ENCODE results near the gene NELFE. TPM values are rescaled to one million over a fixed set of nuclear protein-coding genes. Genes with fewer than 3 reads are reported as not detected.
A peak's percentile ranks its signal among the peaks of the same experiment; 100 is the strongest.

Gene NELFE
- total and polyA plus RNA-seq, 2 of the 13 experiments (the other 11 are each of a cell fraction or from before 2014, with no cell fraction given), result 51.3 to 69.8 TPM

DNA sequence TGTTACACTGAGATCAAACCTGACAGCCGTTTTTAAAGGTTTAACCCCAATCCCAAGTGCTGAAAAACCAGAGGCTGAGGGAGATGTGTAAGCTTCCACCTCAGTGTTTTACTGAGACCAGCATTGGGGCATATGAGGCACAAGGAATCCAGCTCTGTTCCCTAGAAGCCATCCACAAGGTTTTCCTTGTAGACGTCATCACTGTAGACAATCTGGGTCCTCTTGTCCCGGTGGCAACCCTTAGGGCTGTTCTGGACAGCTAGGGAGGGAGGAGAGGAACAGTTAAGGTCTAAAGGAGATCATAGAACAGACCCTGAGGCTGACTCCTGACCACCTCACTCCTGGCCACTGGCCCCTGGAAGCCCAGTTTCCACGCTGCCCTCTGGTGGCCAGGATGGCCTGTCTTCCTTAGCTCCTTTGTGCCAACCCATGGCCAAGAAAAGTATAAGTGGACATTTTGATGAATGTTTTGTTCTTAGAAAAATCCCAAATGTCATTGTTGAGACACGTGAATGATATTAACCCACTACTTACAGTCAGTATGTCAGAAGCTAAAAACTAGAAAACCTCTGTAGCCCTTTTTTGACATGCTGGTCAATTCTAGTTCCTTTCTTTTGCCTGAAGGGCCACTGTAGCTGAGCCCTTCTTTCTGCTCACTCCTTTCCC is 6.5 kb downstream of the NELFE start (continued):
- TF ChIP-seq, protein P1, sequence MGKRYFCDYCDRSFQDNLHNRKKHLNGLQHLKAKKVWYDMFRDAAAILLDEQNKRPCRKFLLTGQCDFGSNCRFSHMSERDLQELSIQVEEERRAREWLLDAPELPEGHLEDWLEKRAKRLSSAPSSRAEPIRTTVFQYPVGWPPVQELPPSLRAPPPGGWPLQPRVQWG (CRISPR knock-in tag; IDR thresholded peaks at IDR 0.05; ENCODE audit: borderline replicate concordance, low read depth), result no peak
- TF ChIP-seq IRX3 (CRISPR knock-in tag; IDR thresholded peaks at IDR 0.05; ENCODE audit: borderline replicate concordance, low read depth), result no peak
- TF ChIP-seq KAT8 (CRISPR knock-in tag; IDR thresholded peaks at IDR 0.05), result peak; percentile 59; the same call in 1 of the 2 replicates
- TF ChIP-seq MIER2 (CRISPR knock-in tag; IDR thresholded peaks at IDR 0.05), result peak; percentile 50; the same call in 1 of the 2 replicates
- no peak for TF ChIP-seq ZMYM4 (CRISPR knock-in tag; IDR thresholded peaks at IDR 0.05)
- TF ChIP-seq PITX1 (CRISPR knock-in tag; IDR thresholded peaks at IDR 0.05), result no peak
- TF ChIP-seq, protein P2, sequence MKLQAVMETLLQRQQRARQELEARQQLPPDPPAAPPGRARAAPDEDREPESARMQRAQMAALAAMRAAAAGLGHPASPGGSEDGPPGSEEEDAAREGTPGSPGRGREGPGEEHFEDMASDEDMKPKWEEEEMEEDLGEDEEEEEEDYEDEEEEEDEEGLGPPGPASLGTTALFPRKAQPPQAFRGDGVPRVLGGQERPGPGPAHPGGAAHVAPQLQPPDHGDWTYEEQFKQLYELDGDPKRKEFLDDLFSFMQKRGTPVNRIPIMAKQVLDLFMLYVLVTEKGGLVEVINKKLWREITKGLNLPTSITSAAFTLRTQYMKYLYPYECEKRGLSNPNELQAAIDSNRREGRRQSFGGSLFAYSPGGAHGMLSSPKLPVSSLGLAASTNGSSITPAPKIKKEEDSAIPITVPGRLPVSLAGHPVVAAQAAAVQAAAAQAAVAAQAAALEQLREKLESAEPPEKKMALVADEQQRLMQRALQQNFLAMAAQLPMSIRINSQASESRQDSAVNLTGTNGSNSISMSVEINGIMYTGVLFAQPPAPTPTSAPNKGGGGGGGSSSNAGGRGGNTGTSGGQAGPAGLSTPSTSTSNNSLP (IDR thresholded peaks at IDR 0.05; ENCODE audit: low read depth, low read length), result no peak
- TF ChIP-seq RBAK (CRISPR knock-in tag; IDR thresholded peaks at IDR 0.05), result no peak
- TF ChIP-seq ZFP36 (IDR thresholded peaks at IDR 0.05; ENCODE audit: borderline replicate concordance, low read depth, low read length, partially characterized antibody), result no peak
- TF ChIP-seq ZNF3 (CRISPR knock-in tag; IDR thresholded peaks at IDR 0.05), result no peak
- TF ChIP-seq ZNF83 (CRISPR knock-in tag; IDR thresholded peaks at IDR 0.05; ENCODE audit: borderline replicate concordance), result no peak
- no peak for TF ChIP-seq ZNF775 (CRISPR knock-in tag; IDR thresholded peaks at IDR 0.05; ENCODE audit: borderline replicate concordance)
- TF ChIP-seq, protein P3, sequence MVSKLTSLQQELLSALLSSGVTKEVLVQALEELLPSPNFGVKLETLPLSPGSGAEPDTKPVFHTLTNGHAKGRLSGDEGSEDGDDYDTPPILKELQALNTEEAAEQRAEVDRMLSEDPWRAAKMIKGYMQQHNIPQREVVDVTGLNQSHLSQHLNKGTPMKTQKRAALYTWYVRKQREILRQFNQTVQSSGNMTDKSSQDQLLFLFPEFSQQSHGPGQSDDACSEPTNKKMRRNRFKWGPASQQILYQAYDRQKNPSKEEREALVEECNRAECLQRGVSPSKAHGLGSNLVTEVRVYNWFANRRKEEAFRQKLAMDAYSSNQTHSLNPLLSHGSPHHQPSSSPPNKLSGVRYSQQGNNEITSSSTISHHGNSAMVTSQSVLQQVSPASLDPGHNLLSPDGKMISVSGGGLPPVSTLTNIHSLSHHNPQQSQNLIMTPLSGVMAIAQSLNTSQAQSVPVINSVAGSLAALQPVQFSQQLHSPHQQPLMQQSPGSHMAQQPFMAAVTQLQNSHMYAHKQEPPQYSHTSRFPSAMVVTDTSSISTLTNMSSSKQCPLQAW (CRISPR knock-in tag; IDR thresholded peaks at IDR 0.05), result no peak; the same call in 1 of the 2 replicates
- TF ChIP-seq ZNF224 (CRISPR knock-in tag; IDR thresholded peaks at IDR 0.05), result no peak
- TF ChIP-seq PCBP2 (optimal IDR thresholded peaks at IDR 0.05; ENCODE audit: low read depth, low read length, poor library complexity, severe bottlenecking), result no peak
- TF ChIP-seq, protein P4, sequence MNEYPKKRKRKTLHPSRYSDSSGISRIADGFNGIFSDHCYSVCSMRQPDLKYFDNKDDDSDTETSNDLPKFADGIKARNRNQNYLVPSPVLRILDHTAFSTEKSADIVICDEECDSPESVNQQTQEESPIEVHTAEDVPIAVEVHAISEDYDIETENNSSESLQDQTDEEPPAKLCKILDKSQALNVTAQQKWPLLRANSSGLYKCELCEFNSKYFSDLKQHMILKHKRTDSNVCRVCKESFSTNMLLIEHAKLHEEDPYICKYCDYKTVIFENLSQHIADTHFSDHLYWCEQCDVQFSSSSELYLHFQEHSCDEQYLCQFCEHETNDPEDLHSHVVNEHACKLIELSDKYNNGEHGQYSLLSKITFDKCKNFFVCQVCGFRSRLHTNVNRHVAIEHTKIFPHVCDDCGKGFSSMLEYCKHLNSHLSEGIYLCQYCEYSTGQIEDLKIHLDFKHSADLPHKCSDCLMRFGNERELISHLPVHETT (CRISPR knock-in tag; conservative IDR thresholded peaks at IDR 0.05), result no peak
- TF ChIP-seq MTF1 (CRISPR knock-in tag; IDR thresholded peaks at IDR 0.05), result no peak
- TF ChIP-seq SMYD3 (CRISPR knock-in tag; IDR thresholded peaks at IDR 0.05), result peak; percentile 55; the same call in 1 of the 2 replicates
- TF ChIP-seq CREB1 (IDR thresholded peaks at IDR 0.05), result no peak
- no peak for TF ChIP-seq CREB1 (CRISPR knock-in tag; IDR thresholded peaks at IDR 0.05)
- TF ChIP-seq, protein P5, sequence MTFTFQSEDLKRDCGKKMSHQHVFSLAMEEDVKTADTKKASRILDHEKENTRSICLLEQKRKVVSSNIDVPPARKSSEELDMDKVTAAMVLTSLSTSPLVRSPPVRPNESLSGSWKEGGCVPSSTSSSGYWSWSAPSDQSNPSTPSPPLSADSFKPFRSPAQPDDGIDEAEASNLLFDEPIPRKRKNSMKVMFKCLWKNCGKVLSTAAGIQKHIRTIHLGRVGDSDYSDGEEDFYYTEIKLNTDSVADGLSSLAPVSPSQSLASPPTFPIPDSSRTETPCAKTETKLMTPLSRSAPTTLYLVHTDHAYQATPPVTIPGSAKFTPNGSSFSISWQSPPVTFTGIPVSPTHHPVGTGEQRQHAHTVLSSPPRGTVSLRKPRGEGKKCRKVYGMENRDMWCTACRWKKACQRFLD (CRISPR knock-in tag; IDR thresholded peaks at IDR 0.05; ENCODE audit: borderline replicate concordance), result no peak
- TF ChIP-seq ZBTB21 (CRISPR knock-in tag; IDR thresholded peaks at IDR 0.05), result no peak
- no peak for TF ChIP-seq THYN1 (CRISPR knock-in tag; IDR thresholded peaks at IDR 0.05; ENCODE audit: borderline replicate concordance, low read depth)
- no peak for TF ChIP-seq SYNCRIP (IDR thresholded peaks at IDR 0.05; ENCODE audit: insufficient read depth, low read depth, low read length)
